Fibroblast of mammary gland (primary cell): ENCODE data around the gene TUSC7.

Experiments used
- DNase-seq: peaks from one replicate; pipeline ENCODE4 v3.0.0-alpha.2; 2010; ENCODE audit warnings: low read depth
- H3K4me3 ChIP-seq: 2 replicates; pipeline ENCODE4 v1.5.1; 2011; ENCODE audit warnings: low read depth, mild to moderate bottlenecking, low read length, moderate library complexity; ENCODE audit not compliant: control insufficient read depth
- CTCF ChIP-seq: conservative IDR thresholded peaks from 2 replicates; pipeline ENCODE4 v1.5.1; 2011; ENCODE audit warnings: low read depth, low read length, inconsistent platforms; ENCODE audit not compliant: control insufficient read depth, insufficient read depth

The TUSC7 gene

GRCh38 chr3:116678853-116679252 is 30.7 kb upstream of the TUSC7 start:
- DNase-seq: no peak
- no peak overlapping the region for H3K4me3 ChIP-seq
- TF ChIP-seq CTCF: no peak

GRCh38 chr3:116691041-116691440 is 18.5 kb upstream of the TUSC7 start:
- no peak for DNase-seq
- H3K4me3 ChIP-seq: no peak overlapping the region
- TF ChIP-seq CTCF: no peak

- no peak overlapping the region for H3K4me3 ChIP-seq
- no peak for TF ChIP-seq CTCF
- no peak for DNase-seq
These were observed 8.5 kb upstream of the TUSC7 start for GRCh38 chr3:116701070-116701469.

GRCh38 chr3:116702334-116702733 is 7.2 kb upstream of the TUSC7 start:
- TF ChIP-seq CTCF: no peak
- H3K4me3 ChIP-seq: no peak overlapping the region
- no peak for DNase-seq

GRCh38 chr3:116707531-116707930 is 2.0 kb upstream of the TUSC7 start:
- no peak overlapping the region for H3K4me3 ChIP-seq
- no peak for TF ChIP-seq CTCF
- no peak for DNase-seq

- no peak overlapping the region for H3K4me3 ChIP-seq
- TF ChIP-seq CTCF: no peak
- no peak for DNase-seq
These were observed 6.9 kb downstream of the TUSC7 start for GRCh38 chr3:116716490-116716889.

- TF ChIP-seq CTCF: no peak
- H3K4me3 ChIP-seq: no peak overlapping the region
- no peak for DNase-seq
These were observed 8.0 kb downstream of the TUSC7 start for GRCh38 chr3:116717566-116717965.
